ENCODE results near the gene BANF1. TPM values are rescaled to one million over a fixed set of nuclear protein-coding genes. Genes with fewer than 3 reads are reported as not detected.
A peak's percentile ranks its signal among the peaks of the same experiment; 100 is the strongest.

Gene BANF1
- total and polyA plus RNA-seq, 2 of the 13 experiments (the other 11 are each of a cell fraction or from before 2014, with no cell fraction given): 40.5 to 86.5 TPM

DNA sequence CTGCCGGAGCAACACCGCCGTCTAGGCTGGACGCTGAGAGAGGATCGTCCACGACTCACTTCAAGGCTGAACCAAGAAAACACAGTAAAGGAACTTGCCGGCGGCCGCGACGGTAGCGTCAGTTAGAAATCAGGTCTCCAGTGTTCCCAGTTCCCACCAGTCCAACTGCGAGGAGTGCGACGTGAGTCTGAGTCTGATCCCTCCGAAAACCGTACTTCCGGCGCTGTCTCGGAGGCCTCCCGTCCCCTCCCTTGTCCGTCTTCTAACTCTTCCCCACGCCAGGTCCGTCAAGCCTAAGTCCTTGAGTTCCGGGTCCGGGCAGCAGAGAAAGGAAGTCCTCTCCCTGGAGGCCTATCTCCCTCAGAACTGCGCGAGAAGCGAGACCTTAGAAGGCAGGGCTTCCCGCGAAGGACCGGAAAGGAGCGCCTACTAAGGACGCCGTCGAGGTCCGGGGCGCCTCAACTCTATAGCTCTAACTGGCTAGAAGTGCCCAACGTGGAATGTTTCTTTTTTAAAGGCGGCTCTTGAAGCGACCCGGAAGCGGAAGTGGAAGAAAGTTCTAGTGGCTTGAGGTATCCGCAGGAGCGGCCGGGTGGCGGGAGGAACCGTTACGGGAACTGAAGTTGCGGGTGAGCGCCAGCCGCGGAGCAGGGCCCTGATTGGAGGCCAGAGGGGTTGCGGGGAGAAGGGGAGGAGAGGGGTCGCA, at the start of gene BANF1, which contains the start of gene EIF1AD (continued):
- TF ChIP-seq ZNF407 (CRISPR knock-in tag; IDR thresholded peaks at IDR 0.05; ENCODE audit: not compliant biosample characterization): peak; percentile 88
- no peak for TF ChIP-seq FOSL1 (CRISPR knock-in tag; IDR thresholded peaks at IDR 0.05; ENCODE audit: borderline replicate concordance)
- no peak; the same call in 1 of the 2 replicates for TF ChIP-seq ZNF589 (CRISPR knock-in tag; conservative IDR thresholded peaks at IDR 0.05)
- 0 out of 2 replicates have a peak, but pooled peaks have one; percentile 35 for TF ChIP-seq ZNF570 (CRISPR knock-in tag; IDR thresholded peaks at IDR 0.05; ENCODE audit: borderline replicate concordance)
- TF ChIP-seq RARA (CRISPR knock-in tag; IDR thresholded peaks at IDR 0.05): no peak
- TF ChIP-seq GATAD1 (CRISPR knock-in tag; IDR thresholded peaks at IDR 0.05): peak; percentile 100
- no peak for TF ChIP-seq NPAS2 (CRISPR knock-in tag; IDR thresholded peaks at IDR 0.05; ENCODE audit: borderline replicate concordance)
- TF ChIP-seq TIGD3 (CRISPR knock-in tag; IDR thresholded peaks at IDR 0.05; ENCODE audit: borderline replicate concordance): peak; percentile 33; the same call in 1 of the 2 replicates
- TF ChIP-seq U2AF1 (optimal IDR thresholded peaks at IDR 0.05; ENCODE audit: low read depth, low read length): peak; percentile 48
- peak; percentile 79; the same call in 1 of the 2 replicates for TF ChIP-seq ZSCAN29 (CRISPR knock-in tag; conservative IDR thresholded peaks at IDR 0.05)
- peak; percentile 94 for TF ChIP-seq ZNF343 (CRISPR knock-in tag; IDR thresholded peaks at IDR 0.05)
- TF ChIP-seq SKIL (CRISPR knock-in tag; IDR thresholded peaks at IDR 0.05; ENCODE audit: borderline replicate concordance): no peak
- TF ChIP-seq MTA1 (CRISPR knock-in tag; IDR thresholded peaks at IDR 0.05; ENCODE audit: borderline replicate concordance): peak; percentile 94
- TF ChIP-seq RORA (CRISPR knock-in tag; IDR thresholded peaks at IDR 0.05): no peak
- peak; percentile 99 for TF ChIP-seq ASH2L (IDR thresholded peaks at IDR 0.05; ENCODE audit: insufficient read length, low read depth, low read length)

Measured in HepG2 (cell line).